Caco-2 (cell line): Measurements from ENCODE around the gene KRTAP5-9. TPM values are rescaled to one million over a fixed set of nuclear protein-coding genes. Genes with fewer than 3 reads are reported as not detected.
"Not testable (repeated sequence)": the region's sequence is repeated elsewhere in the genome, so short reads cannot be mapped to it uniquely, and the experiment has no call there.

Experiments used
- BruUV-seq: library from RNA; stranded (reverse); fragments of 400-500 nt; replicated peaks from 2 replicates; lab custom pipeline; 2021; lab: Mats Ljungman, UMichigan
- CTCF ChIA-PET: fragments of 300-600 bp; sonication (Branson Sonifier 250); formaldehyde crosslinking; loops from one replicate; lab custom pipeline; 2022; ENCODE audit warnings: antibody characterized with exemption; lab: Charles Lee
- POLR2A ChIA-PET: fragments of 300-600 bp; sonication (Branson Sonifier 250); formaldehyde crosslinking; loops from one replicate; lab custom pipeline; 2022; ENCODE audit warnings: antibody characterized with exemption; lab: Charles Lee
- DNase-seq, 2 experiments: peaks; one replicate each; pipeline versions ENCODE4 v3.0.0 to v3.0.0-alpha.2; 2020 to 2022
- H3K27me3 ChIP-seq: replicated peaks from 2 replicates; pipeline ENCODE4 v1.6.0; 2011; ENCODE audit warnings: low read length; ENCODE audit not compliant: control insufficient read depth, insufficient read depth
- H3K36me3 ChIP-seq: 2 replicates; pipeline ENCODE4 v1.5.1; 2011; ENCODE audit warnings: low read length; ENCODE audit not compliant: control insufficient read depth, insufficient read depth
- H3K4me1 ChIP-seq: fragments of 250-450 bp; sonication (Bioruptor Pico); 2 replicates; pipeline ENCODE4 v1.5.1; 2020; ENCODE audit warnings: mild to moderate bottlenecking
- H3K4me3 ChIP-seq: 2 replicates; pipeline ENCODE4 v1.5.1; 2011; ENCODE audit warnings: low read depth, mild to moderate bottlenecking, control low read depth, low read length
- H3K9me3 ChIP-seq: fragments of 250-450 bp; sonication (Bioruptor Pico); 2 replicates; pipeline ENCODE4 v1.5.1; 2020; ENCODE audit warnings: mild to moderate bottlenecking, moderate library complexity
- H3K27ac Mint-ChIP-seq: one replicate; pipeline ENCODE4 v1.8.0; 2022; ENCODE audit warnings: mixed read lengths; ENCODE audit not compliant: unreplicated experiment
- H3K27me3 Mint-ChIP-seq: one replicate; pipeline ENCODE4 v1.8.0; 2022; ENCODE audit warnings: mixed read lengths; ENCODE audit not compliant: insufficient read depth, unreplicated experiment
- H3K36me3 Mint-ChIP-seq: one replicate; pipeline ENCODE4 v1.8.0; 2022; ENCODE audit warnings: mild to moderate bottlenecking, mixed read lengths; ENCODE audit not compliant: insufficient read depth, unreplicated experiment
- H3K4me1 Mint-ChIP-seq: one replicate; pipeline ENCODE4 v1.8.0; 2022; ENCODE audit warnings: low read depth, mixed read lengths; ENCODE audit not compliant: unreplicated experiment
- H3K4me3 Mint-ChIP-seq: one replicate; pipeline ENCODE4 v1.8.0; 2022; ENCODE audit warnings: mild to moderate bottlenecking, moderate library complexity, mixed read lengths; ENCODE audit not compliant: unreplicated experiment
- H3K9me3 Mint-ChIP-seq: one replicate; pipeline ENCODE4 v1.8.0; 2022; ENCODE audit warnings: mixed read lengths; ENCODE audit not compliant: unreplicated experiment
- CTCF ChIP-seq, 2 experiments: fragments of 200-600 bp in 1 of 2; IDR thresholded peaks; 1 replicate in 1 of 2; 2 replicates in 1 of 2; pipeline versions ENCODE4 v1.5.1 to v1.8.0; 2011 to 2022; ENCODE audit warnings: antibody characterized with exemption in 1 of 2, control low read depth in 1 of 2, inconsistent platforms in 1 of 2, low read depth in 1 of 2, low read length in 1 of 2, mild to moderate bottlenecking in 1 of 2, moderate library complexity in 1 of 2; ENCODE audit not compliant: insufficient read depth in 1 of 2, severe bottlenecking in 1 of 2, unreplicated experiment in 1 of 2
- intact Hi-C: fragments of 100-400 bp; cut with micrococcal nuclease; formaldehyde crosslinking; loops from one replicate; pipeline ENCODE4 v1.10.0; 2022; ENCODE audit not compliant: unreplicated experiment
- total RNA-seq: library from RNA; stranded (reverse); gene quantifications from 2 replicates; pipeline ENCODE4 v1.2.3, GENCODE V29; 2022

The KRTAP5-9 gene
- total RNA-seq, 1 experiment from 2014 or later = not detected

GRCh38 chr11:71588822-71589545 lies 40.8 kb downstream of the KRTAP5-9 start:
- DNase-seq = peak; percentile 82 to 85
- intact Hi-C loops, H3K36me3 Mint-ChIP-seq, H3K4me3 ChIP-seq, H3K27me3 Mint-ChIP-seq, H3K36me3 ChIP-seq, H3K9me3 ChIP-seq, H3K9me3 Mint-ChIP-seq, H3K27me3 ChIP-seq: not testable (repeated sequence)
- ChIA-PET POLR2A (interaction anchor here (0.6 kb wide), 2 partner anchors 9 to 103 kb away, joined by 3 to 8 read pairs; no protein-coding TSS in a partner anchor), CTCF (interaction anchor here (2.3 kb wide), 1 partner anchor 9 kb away, joined by 10 read pairs; no protein-coding TSS in a partner anchor)
- Mint-ChIP-seq H3K4me1 (peaks cover 40% of the 10 kb centered on the region), H3K4me3 (peak overlapping the region; percentile 42), H3K27ac (peak overlapping the region; percentile 84)
- BruUV-seq = TSS peak; percentile 61
- H3K4me1 ChIP-seq = peaks cover 21% of the 10 kb centered on the region
- TF ChIP-seq CTCF (IDR thresholded peaks at IDR 0.05; ENCODE audit: insufficient read depth in 1 of 2, low read depth in 1 of 2, low read length in 1 of 2, severe bottlenecking in 1 of 2, unreplicated experiment in 1 of 2) = peak; percentile 53 to 57

- peak in 1 of 2 experiments; percentile 55 for DNase-seq
- Mint-ChIP-seq H3K4me1 (peaks cover 40% of the 10 kb centered on the region), H3K27ac (peak overlapping the region; percentile 84), H3K4me3 (peak overlapping the region; percentile 42)
- H3K9me3 Mint-ChIP-seq, H3K36me3 Mint-ChIP-seq, H3K36me3 ChIP-seq, H3K4me3 ChIP-seq, H3K27me3 ChIP-seq, H3K9me3 ChIP-seq, BruUV-seq, intact Hi-C loops, H3K27me3 Mint-ChIP-seq: not testable (repeated sequence)
- POLR2A ChIA-PET = interaction anchor here (0.6 kb wide), 2 partner anchors 10 to 103 kb away, joined by 3 to 8 read pairs; no protein-coding TSS in a partner anchor
- peaks cover 21% of the 10 kb centered on the region for H3K4me1 ChIP-seq
- CTCF ChIA-PET = interaction anchor here (2.3 kb wide), 1 partner anchor 9 kb away, joined by 10 read pairs; no protein-coding TSS in a partner anchor
Observed at GRCh38 chr11:71589546-71589920, 41.3 kb downstream of the KRTAP5-9 start.

Other genes starting within 250 kb of the KRTAP5-9 start
- gene DHCR7, start 100.0 kb upstream of the KRTAP5-9 start, total RNA-seq = 344 and 371 TPM in 2 replicates
- gene NADSYN1, start 95.2 kb upstream of the KRTAP5-9 start, total RNA-seq = 91.3 and 101 TPM in 2 replicates
- not detected in 2 replicates for gene KRTAP5-7, start 21.2 kb upstream of the KRTAP5-9 start, total RNA-seq
- gene KRTAP5-8, start 10.4 kb upstream of the KRTAP5-9 start, total RNA-seq = not detected in 2 replicates
- gene KRTAP5-10, start 17.1 kb downstream of the KRTAP5-9 start, total RNA-seq = not detected in 2 replicates
- not detected in 2 replicates for gene KRTAP5-11, start 34.5 kb downstream of the KRTAP5-9 start, total RNA-seq